ENCODE measurements around the gene GRID2.

The GRID2 gene

GRCh38 chr4:93751411-93751810 lies 1447.6 kb downstream of the GRID2 start:
- DNase-seq (ENCODE audit: low spot score): no peak

- DNase-seq (ENCODE audit: low spot score): no peak
These were observed 1452.3 kb downstream of the GRID2 start for GRCh38 chr4:93756101-93756500.

GRCh38 chr4:93759506-93759905 lies 1455.7 kb downstream of the GRID2 start:
- no peak for DNase-seq (ENCODE audit: low spot score)

- DNase-seq (ENCODE audit: low spot score): no peak
These were observed 1456.5 kb downstream of the GRID2 start for GRCh38 chr4:93760284-93760683.

GRCh38 chr4:93761286-93761685 lies 1457.5 kb downstream of the GRID2 start:
- no peak for DNase-seq (ENCODE audit: low spot score)

GRCh38 chr4:93764639-93765246 lies 1461.0 kb downstream of the GRID2 start:
- DNase-seq (ENCODE audit: low spot score): peak; percentile 5

GRCh38 chr4:93767917-93768316 lies 1464.2 kb downstream of the GRID2 start:
- DNase-seq (ENCODE audit: low spot score): no peak

- no peak for DNase-seq (ENCODE audit: low spot score)
These were observed 1466.4 kb downstream of the GRID2 start for GRCh38 chr4:93770201-93770600.

- no peak for DNase-seq (ENCODE audit: low spot score)
These were observed 1468.1 kb downstream of the GRID2 start for GRCh38 chr4:93771640-93772411.

GRCh38 chr4:93772858-93773257 lies 1469.1 kb downstream of the GRID2 start:
- no peak for DNase-seq (ENCODE audit: low spot score)

GRCh38 chr4:93775551-93775950 lies 1471.8 kb downstream of the GRID2 start:
- DNase-seq (ENCODE audit: low spot score): no peak

- no peak for DNase-seq (ENCODE audit: low spot score)
These were observed 1472.8 kb downstream of the GRID2 start for GRCh38 chr4:93776386-93777080.

- no peak for DNase-seq (ENCODE audit: low spot score)
These were observed 1473.3 kb downstream of the GRID2 start for GRCh38 chr4:93777081-93777460.

- no peak for DNase-seq (ENCODE audit: low spot score)
These were observed 1475.5 kb downstream of the GRID2 start for GRCh38 chr4:93779228-93779627.

GRCh38 chr4:93780080-93780479 lies 1476.3 kb downstream of the GRID2 start:
- DNase-seq (ENCODE audit: low spot score): no peak

GRCh38 chr4:93781198-93781597 lies 1477.4 kb downstream of the GRID2 start:
- no peak for DNase-seq (ENCODE audit: low spot score)

- no peak for DNase-seq (ENCODE audit: low spot score)
These were observed 1482.4 kb downstream of the GRID2 start for GRCh38 chr4:93786149-93786548.

GRCh38 chr4:93788712-93789111 lies 1484.9 kb downstream of the GRID2 start:
- no peak for DNase-seq (ENCODE audit: low spot score)

- DNase-seq (ENCODE audit: low spot score): peak; percentile 36
These were observed 1487.9 kb downstream of the GRID2 start for GRCh38 chr4:93791570-93792195.

GRCh38 chr4:93802045-93802444 lies 1498.3 kb downstream of the GRID2 start:
- DNase-seq (ENCODE audit: low spot score): no peak

GRCh38 chr4:93809773-93810172 lies 1506.0 kb downstream of the GRID2 start:
- no peak for DNase-seq (ENCODE audit: low spot score)

GRCh38 chr4:93810340-93810992 lies 1506.7 kb downstream of the GRID2 start:
- no peak for DNase-seq (ENCODE audit: low spot score)

Data from hematopoietic multipotent progenitor cell treated with erythropoietin and hydrocortisone succinate and interleukin-3 and kit ligand, for 15 days (in vitro differentiated cells).